WTC11 (cell line): ENCODE data around the gene SHD. TPM values are rescaled to one million over a fixed set of nuclear protein-coding genes. Genes with fewer than 3 reads are reported as not detected.
A peak's percentile ranks its signal among the peaks of the same experiment; 100 is the strongest.

Source experiments
- ATAC-seq: fragments of 200-7000 bp; cut with Tn5 transposase; 2 replicates; pipeline ENCODE4 v1.10.0; 2021; ENCODE audit warnings: mild to moderate bottlenecking, moderate library complexity
- CTCF ChIA-PET: fragments of 300-600 bp; sonication (Branson Sonifier 250); formaldehyde crosslinking; loops from one replicate; lab custom pipeline; 2021; ENCODE audit warnings: antibody characterized with exemption; lab: Charles Lee
- POLR2A ChIA-PET: fragments of 350-600 bp; sonication (Branson Sonifier 250); formaldehyde crosslinking; loops from one replicate; lab custom pipeline; 2021; ENCODE audit warnings: antibody characterized with exemption; lab: Charles Lee
- DNase-seq: peaks from one replicate; pipeline ENCODE4 v3.0.0; 2021; ENCODE audit warnings: low spot score
- H3K27ac Mint-ChIP-seq: 2 replicates; pipeline ENCODE4 v1.8.0; 2021; ENCODE audit warnings: mixed read lengths
- H3K27me3 Mint-ChIP-seq: 2 replicates; pipeline ENCODE4 v1.8.0; 2021; ENCODE audit warnings: low read depth, mild to moderate bottlenecking, moderate library complexity, mixed read lengths
- H3K36me3 Mint-ChIP-seq: 2 replicates; pipeline ENCODE4 v1.8.0; 2021; ENCODE audit warnings: mixed read lengths
- H3K4me1 Mint-ChIP-seq: 2 replicates; pipeline ENCODE4 v1.8.0; 2022; ENCODE audit warnings: mixed read lengths
- H3K4me3 Mint-ChIP-seq: 2 replicates; pipeline ENCODE4 v1.8.0; 2021; ENCODE audit warnings: mild to moderate bottlenecking, moderate library complexity, mixed read lengths
- H3K9me3 Mint-ChIP-seq: 2 replicates; pipeline ENCODE4 v1.8.0; 2021; ENCODE audit warnings: mixed read lengths
- CBFB ChIP-seq: sonication (generic); formaldehyde crosslinking; IDR thresholded peaks from 2 replicates; pipeline ENCODE4 v1.8.1; 2022; ENCODE audit warnings: mild to moderate bottlenecking, low read depth, missing genetic modification reagents
- ETV6 ChIP-seq: sonication (generic); formaldehyde crosslinking; IDR thresholded peaks from 2 replicates; pipeline ENCODE4 v1.8.1; 2022; ENCODE audit warnings: mild to moderate bottlenecking, missing genetic modification reagents
- IRF2 ChIP-seq: sonication (generic); formaldehyde crosslinking; IDR thresholded peaks from 2 replicates; pipeline ENCODE4 v1.8.0; 2022; ENCODE audit warnings: low read depth, missing genetic modification reagents, borderline replicate concordance
- MXD4 ChIP-seq: fragments of 250-450 bp; sonication (Bioruptor Pico); IDR thresholded peaks from 2 replicates; pipeline ENCODE4 v1.8.0; 2021; ENCODE audit warnings: mild to moderate bottlenecking, moderate library complexity, borderline replicate concordance
- NR2C2 ChIP-seq: sonication (generic); formaldehyde crosslinking; IDR thresholded peaks from 2 replicates; pipeline ENCODE4 v1.8.0; 2022; ENCODE audit warnings: mild to moderate bottlenecking, missing genetic modification reagents
- PRRX2 ChIP-seq: fragments of 250-450 bp; sonication (Bioruptor Pico); IDR thresholded peaks from 2 replicates; pipeline ENCODE4 v1.8.0; 2021; ENCODE audit warnings: mild to moderate bottlenecking
- TEAD1 ChIP-seq: sonication (generic); formaldehyde crosslinking; IDR thresholded peaks from 2 replicates; pipeline ENCODE4 v1.8.0; 2022; ENCODE audit warnings: mild to moderate bottlenecking, missing genetic modification reagents
- TP53 ChIP-seq: sonication (generic); formaldehyde crosslinking; IDR thresholded peaks from 2 replicates; pipeline ENCODE4 v1.8.1; 2023; ENCODE audit warnings: mild to moderate bottlenecking, missing genetic modification reagents
- ZBTB21 ChIP-seq: sonication (generic); formaldehyde crosslinking; IDR thresholded peaks from 2 replicates; pipeline ENCODE4 v1.8.1; 2023; ENCODE audit warnings: mild to moderate bottlenecking, missing genetic modification reagents, borderline replicate concordance
- ZNF138 ChIP-seq: sonication (generic); formaldehyde crosslinking; conservative IDR thresholded peaks from 2 replicates; pipeline ENCODE4 v1.8.1; 2022; ENCODE audit warnings: mild to moderate bottlenecking, moderate library complexity, missing genetic modification reagents
- ZNF423 ChIP-seq: fragments of 250-450 bp; sonication (Bioruptor Pico); IDR thresholded peaks from 2 replicates; pipeline ENCODE4 v2.1.2; 2022; ENCODE audit warnings: mild to moderate bottlenecking, moderate library complexity
- total RNA-seq: library from RNA; stranded (reverse); gene quantifications from 3 replicates; pipeline ENCODE4 v1.2.3, GENCODE V29; 2021
- TF ChIP-seq, protein P1 (sequence below): sonication (generic); formaldehyde crosslinking; IDR thresholded peaks from 2 replicates; pipeline ENCODE4 v1.8.0; 2022; ENCODE audit warnings: mild to moderate bottlenecking, missing genetic modification reagents
- TF ChIP-seq, protein P2 (sequence below): sonication (generic); formaldehyde crosslinking; IDR thresholded peaks from 2 replicates; pipeline ENCODE4 v1.8.1; 2022; ENCODE audit warnings: missing genetic modification reagents, borderline replicate concordance
- TF ChIP-seq, protein P3 (sequence below): sonication (generic); formaldehyde crosslinking; IDR thresholded peaks from 2 replicates; pipeline ENCODE4 v1.8.0; 2022; ENCODE audit warnings: missing genetic modification reagents
- TF ChIP-seq, protein P4 (sequence below): sonication (generic); formaldehyde crosslinking; IDR thresholded peaks from 2 replicates; pipeline ENCODE4 v1.8.1; 2023; ENCODE audit warnings: mild to moderate bottlenecking, missing genetic modification reagents, moderate library complexity

The SHD gene
- total RNA-seq, 1 experiment from 2014 or later, result 3.4 TPM

DNA sequence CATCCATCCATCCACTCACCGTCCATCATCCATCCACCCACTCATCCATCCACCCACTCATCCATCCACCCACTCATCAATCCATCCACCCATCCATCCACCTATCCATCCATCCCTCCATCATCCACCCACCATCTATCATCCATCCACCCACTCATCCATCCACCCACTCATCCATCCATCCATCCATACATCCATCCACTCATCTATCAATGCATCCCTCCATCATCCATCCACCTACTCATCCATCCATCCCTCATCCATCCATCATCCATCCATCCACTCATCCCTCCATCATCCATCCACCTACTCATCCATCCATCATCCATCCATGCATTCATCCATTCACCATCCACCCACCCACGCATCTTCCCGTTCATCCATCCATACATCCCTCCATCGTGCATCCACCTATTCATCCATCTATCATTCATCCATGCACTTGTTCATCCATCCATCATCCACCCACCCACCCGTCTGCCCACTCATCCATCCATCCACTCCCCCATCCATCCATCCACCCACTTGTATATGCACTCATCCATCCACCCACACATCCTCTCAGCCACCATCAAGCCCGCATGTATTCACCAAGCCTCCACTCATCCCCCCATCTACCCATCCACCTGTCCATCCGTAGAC lies 56.0 kb downstream of the SHD start:
- Mint-ChIP-seq H3K27me3 (peaks cover 12% of the 10 kb centered on the region), H3K36me3 (peaks cover 18% of the 10 kb centered on the region), H3K4me3 (no peak overlapping the region), H3K4me1 (peaks cover 12% of the 10 kb centered on the region), H3K27ac (no peak overlapping the region), H3K9me3 (peaks cover 16% of the 10 kb centered on the region)
- ChIA-PET CTCF (no interaction called here), POLR2A (no interaction called here)
- ATAC-seq (no peak), DNase-seq (no peak)
- TF ChIP-seq ETV6 (CRISPR knock-in tag) (no peak), IRF2 (CRISPR knock-in tag) (no peak), CBFB (CRISPR knock-in tag) (no peak), PRRX2 (CRISPR knock-in tag) (no peak), NR2C2 (no peak), TP53 (no peak), ZBTB21 (CRISPR knock-in tag) (no peak), TEAD1 (CRISPR knock-in tag) (no peak), ZNF423 (no peak)
- TF ChIP-seq, protein P1, sequence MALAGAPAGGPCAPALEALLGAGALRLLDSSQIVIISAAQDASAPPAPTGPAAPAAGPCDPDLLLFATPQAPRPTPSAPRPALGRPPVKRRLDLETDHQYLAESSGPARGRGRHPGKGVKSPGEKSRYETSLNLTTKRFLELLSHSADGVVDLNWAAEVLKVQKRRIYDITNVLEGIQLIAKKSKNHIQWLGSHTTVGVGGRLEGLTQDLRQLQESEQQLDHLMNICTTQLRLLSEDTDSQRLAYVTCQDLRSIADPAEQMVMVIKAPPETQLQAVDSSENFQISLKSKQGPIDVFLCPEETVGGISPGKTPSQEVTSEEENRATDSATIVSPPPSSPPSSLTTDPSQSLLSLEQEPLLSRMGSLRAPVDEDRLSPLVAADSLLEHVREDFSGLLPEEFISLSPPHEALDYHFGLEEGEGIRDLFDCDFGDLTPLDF (CRISPR knock-in tag), result no peak
- TF ChIP-seq, protein P2, sequence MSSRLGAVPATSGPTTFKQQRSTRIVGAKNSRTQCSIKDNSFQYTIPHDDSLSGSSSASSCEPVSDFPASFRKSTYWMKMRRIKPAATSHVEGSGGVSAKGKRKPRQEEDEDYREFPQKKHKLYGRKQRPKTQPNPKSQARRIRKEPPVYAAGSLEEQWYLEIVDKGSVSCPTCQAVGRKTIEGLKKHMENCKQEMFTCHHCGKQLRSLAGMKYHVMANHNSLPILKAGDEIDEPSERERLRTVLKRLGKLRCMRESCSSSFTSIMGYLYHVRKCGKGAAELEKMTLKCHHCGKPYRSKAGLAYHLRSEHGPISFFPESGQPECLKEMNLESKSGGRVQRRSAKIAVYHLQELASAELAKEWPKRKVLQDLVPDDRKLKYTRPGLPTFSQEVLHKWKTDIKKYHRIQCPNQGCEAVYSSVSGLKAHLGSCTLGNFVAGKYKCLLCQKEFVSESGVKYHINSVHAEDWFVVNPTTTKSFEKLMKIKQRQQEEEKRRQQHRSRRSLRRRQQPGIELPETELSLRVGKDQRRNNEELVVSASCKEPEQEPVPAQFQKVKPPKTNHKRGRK (CRISPR knock-in tag), result no peak
- TF ChIP-seq, protein P3, sequence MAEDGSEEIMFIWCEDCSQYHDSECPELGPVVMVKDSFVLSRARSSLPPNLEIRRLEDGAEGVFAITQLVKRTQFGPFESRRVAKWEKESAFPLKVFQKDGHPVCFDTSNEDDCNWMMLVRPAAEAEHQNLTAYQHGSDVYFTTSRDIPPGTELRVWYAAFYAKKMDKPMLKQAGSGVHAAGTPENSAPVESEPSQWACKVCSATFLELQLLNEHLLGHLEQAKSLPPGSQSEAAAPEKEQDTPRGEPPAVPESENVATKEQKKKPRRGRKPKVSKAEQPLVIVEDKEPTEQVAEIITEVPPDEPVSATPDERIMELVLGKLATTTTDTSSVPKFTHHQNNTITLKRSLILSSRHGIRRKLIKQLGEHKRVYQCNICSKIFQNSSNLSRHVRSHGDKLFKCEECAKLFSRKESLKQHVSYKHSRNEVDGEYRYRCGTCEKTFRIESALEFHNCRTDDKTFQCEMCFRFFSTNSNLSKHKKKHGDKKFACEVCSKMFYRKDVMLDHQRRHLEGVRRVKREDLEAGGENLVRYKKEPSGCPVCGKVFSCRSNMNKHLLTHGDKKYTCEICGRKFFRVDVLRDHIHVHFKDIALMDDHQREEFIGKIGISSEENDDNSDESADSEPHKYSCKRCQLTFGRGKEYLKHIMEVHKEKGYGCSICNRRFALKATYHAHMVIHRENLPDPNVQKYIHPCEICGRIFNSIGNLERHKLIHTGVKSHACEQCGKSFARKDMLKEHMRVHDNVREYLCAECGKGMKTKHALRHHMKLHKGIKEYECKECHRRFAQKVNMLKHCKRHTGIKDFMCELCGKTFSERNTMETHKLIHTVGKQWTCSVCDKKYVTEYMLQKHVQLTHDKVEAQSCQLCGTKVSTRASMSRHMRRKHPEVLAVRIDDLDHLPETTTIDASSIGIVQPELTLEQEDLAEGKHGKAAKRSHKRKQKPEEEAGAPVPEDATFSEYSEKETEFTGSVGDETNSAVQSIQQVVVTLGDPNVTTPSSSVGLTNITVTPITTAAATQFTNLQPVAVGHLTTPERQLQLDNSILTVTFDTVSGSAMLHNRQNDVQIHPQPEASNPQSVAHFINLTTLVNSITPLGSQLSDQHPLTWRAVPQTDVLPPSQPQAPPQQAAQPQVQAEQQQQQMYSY, result no peak

DNA sequence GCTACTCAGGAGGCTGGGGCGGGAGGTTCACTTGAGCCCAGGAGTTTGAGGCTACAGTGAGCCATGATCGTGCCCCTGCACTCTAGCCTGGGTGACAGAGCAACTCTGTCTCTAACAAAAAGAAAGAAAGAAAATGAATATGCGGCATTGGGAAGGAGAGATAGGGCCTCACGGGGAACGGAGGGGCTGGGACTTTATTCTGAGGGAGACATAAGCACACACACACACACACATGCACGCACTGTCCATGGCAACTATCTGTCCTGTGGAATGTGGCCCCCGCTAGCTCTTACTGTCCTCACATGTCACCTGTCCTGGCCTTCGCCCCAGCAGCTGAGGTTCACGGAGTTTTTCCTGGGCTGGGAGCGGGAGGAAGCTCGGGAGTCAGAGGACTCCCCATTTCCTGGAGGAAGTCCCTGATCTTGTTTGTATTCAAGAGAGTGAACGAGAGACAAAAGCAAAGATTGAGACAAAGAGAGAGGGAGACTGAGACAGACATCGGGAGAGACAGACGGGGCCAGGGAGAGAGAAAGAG lies 58.9 kb downstream of the SHD start:
- no peak for DNase-seq
- H3K27ac Mint-ChIP-seq, result peak overlapping the region; percentile 65

More for the DNA sequence above, 58.9 kb downstream of the SHD start:
- Mint-ChIP-seq H3K36me3 (peaks cover 18% of the 10 kb centered on the region), H3K27me3 (peaks cover 24% of the 10 kb centered on the region), H3K4me1 (peaks cover 15% of the 10 kb centered on the region), H3K4me3 (peak overlapping the region; percentile 67), H3K9me3 (peaks cover 16% of the 10 kb centered on the region)
- ChIA-PET POLR2A (interaction anchor here (1.0 kb wide), 1 partner anchor 10 kb away, joined by 4 read pairs; no protein-coding TSS in a partner anchor), CTCF (interaction anchor here (1.0 to 3.9 kb wide), 5 partner anchors 15 to 186 kb away, joined by 3 to 29 read pairs (median 5); no protein-coding TSS in a partner anchor)
- TF ChIP-seq, protein P4, sequence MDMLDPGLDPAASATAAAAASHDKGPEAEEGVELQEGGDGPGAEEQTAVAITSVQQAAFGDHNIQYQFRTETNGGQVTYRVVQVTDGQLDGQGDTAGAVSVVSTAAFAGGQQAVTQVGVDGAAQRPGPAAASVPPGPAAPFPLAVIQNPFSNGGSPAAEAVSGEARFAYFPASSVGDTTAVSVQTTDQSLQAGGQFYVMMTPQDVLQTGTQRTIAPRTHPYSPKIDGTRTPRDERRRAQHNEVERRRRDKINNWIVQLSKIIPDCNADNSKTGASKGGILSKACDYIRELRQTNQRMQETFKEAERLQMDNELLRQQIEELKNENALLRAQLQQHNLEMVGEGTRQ (CRISPR knock-in tag), result no peak
- TF ChIP-seq ZNF138 (CRISPR knock-in tag) (no peak), CBFB (CRISPR knock-in tag) (no peak), MXD4 (CRISPR knock-in tag) (no peak)
- TF ChIP-seq, all 79 proteins: peak for 0
- no peak for ATAC-seq
